Measurements from ENCODE around the gene PRPF40A. TPM values are rescaled to one million over a fixed set of nuclear protein-coding genes. Genes with fewer than 3 reads are reported as not detected.

Gene PRPF40A
- total RNA-seq, 1 donor from 2014 or later: 126 TPM

DNA sequence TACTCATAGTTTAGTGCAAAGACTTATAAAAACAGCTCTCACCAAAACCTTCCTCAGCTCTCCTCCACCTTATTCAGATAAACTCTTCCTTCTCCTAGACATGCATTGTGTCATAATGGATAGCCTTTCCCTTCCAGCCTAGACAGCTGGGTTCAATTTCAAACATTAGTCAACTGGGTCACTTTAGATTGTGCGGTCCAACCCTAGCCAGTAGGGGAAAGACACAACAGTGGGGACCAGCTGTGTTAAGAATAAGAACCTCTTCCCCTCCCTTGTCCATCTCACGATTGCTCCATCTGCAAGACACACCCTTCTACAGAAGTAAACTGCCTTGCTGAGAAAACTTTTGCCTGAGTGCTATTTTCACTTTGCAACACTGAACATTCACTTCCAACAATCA, 8.5 kb downstream of the PRPF40A start:
- no peak for DNase-seq (ENCODE audit: low read depth)
- Histone ChIP-seq H3K36me3 (ENCODE audit: control insufficient read depth, insufficient read depth, low read length) (no peaks in the 10 kb centered on the region), H3K4me3 (ENCODE audit: low read depth, low read length) (no peak overlapping the region), H3K27me3 (ENCODE audit: control insufficient read depth, insufficient read depth, low read length) (no peaks in the 10 kb centered on the region)
- TF ChIP-seq, protein P1, sequence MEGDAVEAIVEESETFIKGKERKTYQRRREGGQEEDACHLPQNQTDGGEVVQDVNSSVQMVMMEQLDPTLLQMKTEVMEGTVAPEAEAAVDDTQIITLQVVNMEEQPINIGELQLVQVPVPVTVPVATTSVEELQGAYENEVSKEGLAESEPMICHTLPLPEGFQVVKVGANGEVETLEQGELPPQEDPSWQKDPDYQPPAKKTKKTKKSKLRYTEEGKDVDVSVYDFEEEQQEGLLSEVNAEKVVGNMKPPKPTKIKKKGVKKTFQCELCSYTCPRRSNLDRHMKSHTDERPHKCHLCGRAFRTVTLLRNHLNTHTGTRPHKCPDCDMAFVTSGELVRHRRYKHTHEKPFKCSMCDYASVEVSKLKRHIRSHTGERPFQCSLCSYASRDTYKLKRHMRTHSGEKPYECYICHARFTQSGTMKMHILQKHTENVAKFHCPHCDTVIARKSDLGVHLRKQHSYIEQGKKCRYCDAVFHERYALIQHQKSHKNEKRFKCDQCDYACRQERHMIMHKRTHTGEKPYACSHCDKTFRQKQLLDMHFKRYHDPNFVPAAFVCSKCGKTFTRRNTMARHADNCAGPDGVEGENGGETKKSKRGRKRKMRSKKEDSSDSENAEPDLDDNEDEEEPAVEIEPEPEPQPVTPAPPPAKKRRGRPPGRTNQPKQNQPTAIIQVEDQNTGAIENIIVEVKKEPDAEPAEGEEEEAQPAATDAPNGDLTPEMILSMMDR (IDR thresholded peaks at IDR 0.05; ENCODE audit: insufficient read depth, low read length, poor library complexity, severe bottlenecking): no peak

DNA sequence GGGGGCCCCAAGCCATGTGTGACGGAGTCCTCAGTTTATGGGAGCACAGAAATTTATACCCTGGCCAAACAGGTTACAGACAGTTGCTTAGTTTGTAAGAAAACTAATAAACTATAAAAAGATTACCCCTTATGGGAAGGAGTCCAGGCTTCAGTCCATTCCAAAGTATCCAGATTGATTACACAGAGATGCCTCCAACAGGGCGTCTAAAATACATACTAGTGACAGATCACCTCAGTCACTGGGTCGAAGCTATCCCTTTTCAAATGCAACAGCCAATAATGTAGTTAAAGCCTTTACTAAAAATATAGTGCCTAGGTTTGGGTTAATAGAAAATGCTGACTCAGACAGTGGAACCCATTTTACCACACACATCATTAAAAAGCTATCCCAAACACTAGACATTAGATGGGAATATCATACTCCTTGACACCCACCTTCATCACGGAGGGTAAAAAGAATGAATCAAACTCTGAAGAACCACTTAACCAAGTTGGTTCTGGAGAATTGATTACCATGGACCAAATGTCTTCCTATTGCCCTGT, 10.7 kb downstream of the PRPF40A start:
- TF ChIP-seq, protein P1 (IDR thresholded peaks at IDR 0.05; ENCODE audit: insufficient read depth, low read length, poor library complexity, severe bottlenecking): no peak
- H3K27me3 ChIP-seq (ENCODE audit: control insufficient read depth, insufficient read depth, low read length): no peaks in the 10 kb centered on the region
- H3K4me3 ChIP-seq (ENCODE audit: low read depth, low read length): no peak overlapping the region
- DNase-seq (ENCODE audit: low read depth): no peak
- H3K36me3 ChIP-seq (ENCODE audit: control insufficient read depth, insufficient read depth, low read length): no peaks in the 10 kb centered on the region

DNA sequence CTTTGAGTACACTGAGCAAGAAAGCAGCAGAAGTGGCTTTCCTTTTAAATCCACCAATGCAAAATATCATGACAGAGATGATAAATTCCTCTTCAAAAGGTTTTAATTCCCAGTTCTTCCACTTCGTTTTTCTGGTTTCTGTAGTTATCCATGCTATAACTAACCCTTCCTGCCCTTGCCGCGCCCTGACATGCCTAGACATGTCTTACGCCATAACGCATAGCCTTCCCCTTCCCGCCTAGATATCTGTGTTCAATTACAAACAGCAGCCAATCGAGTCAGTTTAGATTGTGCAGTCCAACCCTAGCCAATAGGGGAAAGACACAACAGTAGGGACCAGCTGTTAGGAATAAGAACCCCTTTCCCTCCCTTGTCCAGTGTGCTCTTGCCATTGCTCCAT, 16.1 kb downstream of the PRPF40A start:
- TF ChIP-seq, protein P1 (IDR thresholded peaks at IDR 0.05; ENCODE audit: insufficient read depth, low read length, poor library complexity, severe bottlenecking): no peak
- Histone ChIP-seq H3K4me3 (ENCODE audit: low read depth, low read length) (no peak overlapping the region), H3K36me3 (ENCODE audit: control insufficient read depth, insufficient read depth, low read length) (no peaks in the 10 kb centered on the region), H3K27me3 (ENCODE audit: control insufficient read depth, insufficient read depth, low read length) (no peaks in the 10 kb centered on the region)
- no peak for DNase-seq (ENCODE audit: low read depth)

DNA sequence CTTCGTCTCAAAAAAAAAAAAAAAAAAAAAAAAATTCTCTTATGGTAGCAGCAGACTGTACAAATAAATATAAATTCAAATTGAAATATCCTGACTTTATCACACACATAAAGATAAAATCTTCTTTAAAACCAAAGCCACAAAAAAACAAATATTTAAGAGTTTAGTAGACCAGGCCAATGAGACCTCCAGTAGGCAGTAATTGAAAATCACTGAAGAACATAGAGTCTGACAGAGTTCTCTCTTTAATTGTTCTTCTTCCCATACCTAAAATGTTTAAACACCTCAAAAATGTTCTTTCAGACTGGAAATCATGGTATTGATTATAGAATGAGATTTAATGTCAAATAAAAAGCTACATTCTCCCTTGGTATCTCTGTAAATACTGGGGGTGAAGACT, 20.8 kb downstream of the PRPF40A start:
- Histone ChIP-seq H3K27me3 (ENCODE audit: control insufficient read depth, insufficient read depth, low read length) (no peaks in the 10 kb centered on the region), H3K4me3 (ENCODE audit: low read depth, low read length) (no peak overlapping the region), H3K36me3 (ENCODE audit: control insufficient read depth, insufficient read depth, low read length) (no peaks in the 10 kb centered on the region)
- DNase-seq (ENCODE audit: low read depth): no peak
- TF ChIP-seq, protein P1 (IDR thresholded peaks at IDR 0.05; ENCODE audit: insufficient read depth, low read length, poor library complexity, severe bottlenecking): no peak

DNA sequence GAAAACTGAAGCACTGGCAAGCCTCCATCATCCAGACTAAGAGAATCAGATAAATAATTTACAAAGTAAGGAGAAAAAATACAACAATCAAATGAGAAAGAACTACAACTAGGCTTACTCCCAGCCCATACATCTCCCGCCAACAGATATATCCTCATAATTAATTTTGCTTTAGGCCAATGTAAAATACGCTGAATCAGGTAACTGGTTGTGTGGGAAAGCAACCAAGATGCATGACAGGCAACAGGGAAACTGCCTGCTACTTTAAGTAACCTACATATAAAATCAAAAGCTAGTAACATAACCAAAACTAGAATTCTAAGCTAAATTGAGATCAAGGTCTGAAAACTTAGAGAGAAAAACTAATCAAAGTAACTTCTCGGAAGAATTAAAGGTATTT, 21.5 kb downstream of the PRPF40A start:
- no peaks in the 10 kb centered on the region for H3K36me3 ChIP-seq (ENCODE audit: control insufficient read depth, insufficient read depth, low read length)
- H3K27me3 ChIP-seq (ENCODE audit: control insufficient read depth, insufficient read depth, low read length): no peaks in the 10 kb centered on the region
- TF ChIP-seq, protein P1 (IDR thresholded peaks at IDR 0.05; ENCODE audit: insufficient read depth, low read length, poor library complexity, severe bottlenecking): no peak
- H3K4me3 ChIP-seq (ENCODE audit: low read depth, low read length): no peak overlapping the region
- no peak for DNase-seq (ENCODE audit: low read depth)

DNA sequence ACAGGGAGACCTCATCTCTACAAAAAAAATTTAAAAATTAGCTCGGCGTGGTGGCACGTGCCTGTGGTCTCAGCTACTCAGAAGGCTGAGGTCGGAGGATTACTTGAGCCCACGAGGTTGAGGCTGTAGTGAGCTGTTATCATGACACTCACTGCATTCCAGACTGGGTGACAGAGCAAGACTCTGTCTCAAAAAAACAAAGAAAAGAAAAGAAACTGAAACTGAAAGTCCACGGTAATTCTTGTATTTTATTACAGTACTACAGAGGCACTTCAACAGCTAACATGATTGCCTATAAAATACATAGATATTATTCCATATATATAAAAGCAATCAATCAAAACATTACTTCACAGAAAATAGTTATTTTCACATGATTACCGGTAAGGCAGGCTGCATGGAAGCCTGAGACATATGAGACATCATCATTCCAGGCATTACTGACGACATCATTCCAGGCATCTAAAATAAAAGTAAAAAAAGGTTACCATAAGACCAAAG, 23.1 kb downstream of the PRPF40A start:
- Histone ChIP-seq H3K4me3 (ENCODE audit: low read depth, low read length) (no peak overlapping the region), H3K36me3 (ENCODE audit: control insufficient read depth, insufficient read depth, low read length) (no peaks in the 10 kb centered on the region), H3K27me3 (ENCODE audit: control insufficient read depth, insufficient read depth, low read length) (no peaks in the 10 kb centered on the region)
- TF ChIP-seq, protein P1 (IDR thresholded peaks at IDR 0.05; ENCODE audit: insufficient read depth, low read length, poor library complexity, severe bottlenecking): no peak
- no peak for DNase-seq (ENCODE audit: low read depth)

Data from kidney epithelial cell (primary cell).